H9 (cell line): ENCODE results near the gene FBXO39. TPM values are rescaled to one million over a fixed set of nuclear protein-coding genes. Genes with fewer than 3 reads are reported as not detected.

Experiments used
- DNase-seq: peaks from one replicate; pipeline ENCODE4 v3.0.0-alpha.2; 2017
- H2AFZ ChIP-seq: one replicate; pipeline ENCODE4 v1.6.1; 2013; ENCODE audit warnings: mild to moderate bottlenecking, low read length, control low read depth, moderate library complexity
- H2AK5ac ChIP-seq: 2 replicates; pipeline ENCODE4 v1.6.1; 2013; ENCODE audit warnings: low read length, control low read depth, mixed read lengths; ENCODE audit not compliant: insufficient read length
- H2BK120ac ChIP-seq: one replicate; pipeline ENCODE4 v1.6.1; 2013; ENCODE audit warnings: low read depth, mild to moderate bottlenecking, low read length, control low read depth, inconsistent platforms; ENCODE audit not compliant: poor library complexity, severe bottlenecking
- H2BK12ac ChIP-seq: 2 replicates; pipeline ENCODE4 v1.6.1; 2013; ENCODE audit warnings: low read length, control low read depth, mixed read lengths, low read depth; ENCODE audit not compliant: insufficient read length
- H2BK15ac ChIP-seq: 2 replicates; pipeline ENCODE4 v1.6.1; 2013; ENCODE audit warnings: low read depth, low read length, control low read depth
- H2BK20ac ChIP-seq: one replicate; pipeline ENCODE4 v1.6.1; 2013; ENCODE audit warnings: low read depth, mild to moderate bottlenecking, low read length, control low read depth, inconsistent platforms; ENCODE audit not compliant: poor library complexity, severe bottlenecking
- H2BK5ac ChIP-seq: 2 replicates; pipeline ENCODE4 v1.6.1; 2013; ENCODE audit warnings: low read length, control low read depth, mixed read lengths; ENCODE audit not compliant: insufficient read length
- H3K14ac ChIP-seq: 2 replicates; pipeline ENCODE4 v1.6.1; 2013; ENCODE audit warnings: low read length, control low read depth; ENCODE audit not compliant: insufficient read depth
- H3K18ac ChIP-seq: 2 replicates; pipeline ENCODE4 v1.6.1; 2013; ENCODE audit warnings: low read depth, mild to moderate bottlenecking, mixed read lengths, low read length, control low read depth; ENCODE audit not compliant: insufficient read length
- H3K23ac ChIP-seq: 2 replicates; pipeline ENCODE4 v1.6.1; 2013; ENCODE audit warnings: low read length, control low read depth, mixed read lengths, low read depth; ENCODE audit not compliant: insufficient read length
- H3K23me2 ChIP-seq: 2 replicates; pipeline ENCODE4 v1.6.1; 2013; ENCODE audit warnings: low read depth, mild to moderate bottlenecking, mixed read lengths, low read length, control low read depth; ENCODE audit not compliant: insufficient read length, poor library complexity, severe bottlenecking
- H3K27ac ChIP-seq: 2 replicates; pipeline ENCODE4 v1.5.1; 2013; ENCODE audit warnings: low read length, control low read depth, mixed read lengths, low read depth; ENCODE audit not compliant: insufficient read length
- H3K27me3 ChIP-seq: 2 replicates; pipeline ENCODE4 v1.6.1; 2013; ENCODE audit warnings: low read length, control low read depth, inconsistent platforms; ENCODE audit not compliant: insufficient read depth
- H3K4ac ChIP-seq: 2 replicates; pipeline ENCODE4 v1.6.1; 2013; ENCODE audit warnings: low read depth, mild to moderate bottlenecking, control low read depth, inconsistent platforms, low read length, moderate library complexity
- H3K4me1 ChIP-seq: 2 replicates; pipeline ENCODE4 v1.6.1; 2013; ENCODE audit warnings: low read length, control low read depth, inconsistent platforms; ENCODE audit not compliant: insufficient read depth
- H3K4me2 ChIP-seq: 2 replicates; pipeline ENCODE4 v1.6.1; 2013; ENCODE audit warnings: low read length, control low read depth, mixed read lengths; ENCODE audit not compliant: insufficient read length, insufficient read depth
- H3K56ac ChIP-seq: 2 replicates; pipeline ENCODE4 v1.6.1; 2013; ENCODE audit warnings: low read depth, mild to moderate bottlenecking, mixed read lengths, low read length, control low read depth; ENCODE audit not compliant: insufficient read length
- H3K79me1 ChIP-seq: 2 replicates; pipeline ENCODE4 v1.6.1; 2013; ENCODE audit warnings: low read depth, mild to moderate bottlenecking, moderate library complexity, low read length, control low read depth, inconsistent platforms; ENCODE audit not compliant: insufficient read depth, poor library complexity, severe bottlenecking
- H3K79me2 ChIP-seq: 2 replicates; pipeline ENCODE4 v1.6.1; 2013; ENCODE audit warnings: low read length, control low read depth, inconsistent platforms; ENCODE audit not compliant: insufficient read depth
- H3K9ac ChIP-seq: 2 replicates; pipeline ENCODE4 v1.6.1; 2013; ENCODE audit warnings: low read length, control low read depth, mixed read lengths; ENCODE audit not compliant: insufficient read length; ENCODE audit errors: extremely low read depth
- H3K9me3 ChIP-seq: one replicate; pipeline ENCODE4 v1.6.1; 2013; ENCODE audit warnings: low read depth, low read length, inconsistent platforms; ENCODE audit not compliant: control insufficient read depth
- H3T11ph ChIP-seq: one replicate; pipeline ENCODE4 v1.6.1; 2013; ENCODE audit warnings: mild to moderate bottlenecking, low read length, control low read depth, inconsistent platforms
- H4K20me1 ChIP-seq: one replicate; pipeline ENCODE4 v1.6.1; 2013; ENCODE audit not compliant: control insufficient read depth, insufficient read length, insufficient read depth
- H4K5ac ChIP-seq: 2 replicates; pipeline ENCODE4 v1.6.1; 2013; ENCODE audit warnings: low read depth, mild to moderate bottlenecking, mixed read lengths, low read length, control low read depth; ENCODE audit not compliant: insufficient read length
- H4K8ac ChIP-seq: replicated peaks from 2 replicates; pipeline ENCODE4 v1.6.1; 2013; ENCODE audit warnings: low read length, control low read depth, mixed read lengths, low read depth; ENCODE audit not compliant: insufficient read length
- H4K91ac ChIP-seq: 2 replicates; pipeline ENCODE4 v1.6.1; 2013; ENCODE audit warnings: low read depth, mild to moderate bottlenecking, moderate library complexity, mixed read lengths, low read length, control low read depth; ENCODE audit not compliant: insufficient read length
- H3K27ac Mint-ChIP-seq, 3 experiments: 2 replicates in 2 of 3; 3 replicates in 1 of 3; pipeline ENCODE4 v1.8.0; 2020 to 2021; ENCODE audit warnings: mixed read lengths in 3 of 3, mild to moderate bottlenecking in 1 of 3, moderate library complexity in 1 of 3
- H3K27me3 Mint-ChIP-seq: 2 replicates; pipeline ENCODE4 v1.8.0; 2021; ENCODE audit warnings: low read depth, mild to moderate bottlenecking, moderate library complexity, mixed read lengths
- H3K36me3 Mint-ChIP-seq, 3 experiments: 2 replicates in 2 of 3; 3 replicates in 1 of 3; pipeline ENCODE4 v1.8.0; 2020 to 2021; ENCODE audit warnings: low read depth in 3 of 3, mixed read lengths in 3 of 3; ENCODE audit not compliant: insufficient read depth in 1 of 3
- H3K4me1 Mint-ChIP-seq, 2 experiments: 2 replicates each; pipeline ENCODE4 v1.8.0; 2020; ENCODE audit warnings: mixed read lengths in 2 of 2
- H3K4me3 Mint-ChIP-seq, 2 experiments: 2 replicates in 1 of 2; 3 replicates in 1 of 2; pipeline ENCODE4 v1.8.0; 2020 to 2021; ENCODE audit warnings: mild to moderate bottlenecking in 2 of 2, mixed read lengths in 2 of 2, moderate library complexity in 1 of 2
- H3K9me3 Mint-ChIP-seq, 2 experiments: 2 replicates in 1 of 2; 3 replicates in 1 of 2; pipeline ENCODE4 v1.8.0; 2020; ENCODE audit warnings: mild to moderate bottlenecking in 2 of 2, mixed read lengths in 2 of 2, moderate library complexity in 1 of 2
- CTCF ChIP-seq: fragments of 200-600 bp; sonication (generic); conservative IDR thresholded peaks from 3 replicates; pipeline ENCODE4 v1.8.0; 2021; ENCODE audit warnings: antibody characterized with exemption, mild to moderate bottlenecking
- WGBS: extraction: QIAGEN DNeasy Blood & Tissue Kit; methylation state at CpG from one replicate; pipeline ENCODE4 v1.1.7; 2013; ENCODE audit warnings: missing lambda C conversion rate, low lambda C conversion rate, mixed read lengths; ENCODE audit not compliant: insufficient read length; ENCODE audit errors: extremely low coverage; 5-methylcytosine and 5-hydroxymethylcytosine counted together
- long read RNA-seq: library from polyadenylated mRNA; unstranded; transcript quantifications from one replicate; pipeline ENCODE4 v2.0.0, GENCODE V29; 2020
- total RNA-seq: library from RNA; stranded (reverse); gene quantifications from 2 replicates; pipeline ENCODE4 v1.2.1, GENCODE V29; 2021

FBXO39 gene
- total RNA-seq: not detected in 2 replicates
- long read RNA-seq: 0 reads

DNA sequence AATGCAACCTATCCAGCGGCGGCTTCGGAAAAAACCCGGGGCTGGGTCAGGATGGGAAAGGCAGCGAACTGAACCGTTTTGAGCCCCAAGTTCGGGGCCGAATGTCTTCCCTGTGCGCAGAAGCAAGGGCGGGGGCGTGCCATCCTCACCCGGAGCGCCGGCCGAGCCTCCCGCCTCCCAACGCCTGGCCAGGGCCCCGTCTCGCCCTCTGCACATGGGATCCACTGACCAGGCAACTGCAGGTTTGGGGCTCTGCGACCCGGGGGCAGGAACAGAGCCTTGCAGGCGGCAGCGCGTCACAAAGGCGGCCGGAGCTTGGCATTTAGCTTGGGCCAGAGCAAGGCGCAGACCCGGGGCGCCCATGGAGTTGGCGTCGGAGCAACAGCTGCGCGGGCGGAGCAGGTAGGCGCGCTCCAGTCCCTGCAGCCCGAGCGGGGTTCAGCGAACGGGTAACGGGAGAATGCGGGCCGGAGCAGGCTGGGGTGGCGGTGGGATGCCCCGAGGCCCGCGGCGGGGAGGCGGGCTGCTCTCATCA lies at the start of gene FBXO39:
TSS of gene FBXO39 (plus strand) at position 345 of the 535 bp plus-strand sequence. CDS start 3,654 bp downstream, outside the sequence.
- no peak for TF ChIP-seq CTCF
- Histone ChIP-seq H3K4me2 (peak within 1 kb of the TSS; percentile 50), H3K56ac (no peak within 1 kb of the TSS), H2AK5ac (no peak within 1 kb of the TSS), H3K79me1 (no peaks in the 10 kb centered on the region), H4K8ac (no peak within 1 kb of the TSS), H3K14ac (peak within 1 kb of the TSS; percentile 68; the same call in 1 of the 2 replicates), H3K23ac (no peak within 1 kb of the TSS), H3K4me1 (no peaks in the 10 kb centered on the region), H3K23me2 (peaks cover 6% of the 10 kb centered on the region), H2BK12ac (no peak within 1 kb of the TSS), H3K27ac (no peak within 1 kb of the TSS), H4K91ac (no peak within 1 kb of the TSS), H2BK120ac (no peak within 1 kb of the TSS), H3T11ph (no peak within 1 kb of the TSS), H2BK20ac (no peak within 1 kb of the TSS), H2AFZ (no peak within 1 kb of the TSS), H3K4ac (no peak within 1 kb of the TSS), H3K79me2 (no peaks in the 10 kb centered on the region), H4K5ac (no peak within 1 kb of the TSS), H3K9ac (no peak within 1 kb of the TSS), H2BK5ac (no peak within 1 kb of the TSS), H2BK15ac (no peak within 1 kb of the TSS), H3K18ac (no peak within 1 kb of the TSS), H3K27me3 (peaks cover 5% of the 10 kb centered on the region; the same call in 1 of the 2 replicates), H3K9me3 (no peaks in the 10 kb centered on the region), H4K20me1 (no peaks in the 10 kb centered on the region)
- WGBS: no CpG with 5 or more reads among the region's 49 CpGs
- no peak within 1 kb of the TSS for H3K27ac Mint-ChIP-seq
- no peaks in the 10 kb centered on the region; a peak in 1 of 7 replicates for H3K36me3 Mint-ChIP-seq
- peak; percentile 70 for DNase-seq
- 0 out of 4 replicates have a peak, but pooled peaks cover 0 to 2% of the 10 kb centered on the region in 2 experiments for H3K4me1 Mint-ChIP-seq
- H3K27me3 Mint-ChIP-seq: peaks cover 76% of the 10 kb centered on the region
- H3K9me3 Mint-ChIP-seq: peaks cover 5 to 16% of the 10 kb centered on the region in 2 experiments; a peak in 4 of 5 replicates
- peak within 1 kb of the TSS; percentile 62 to 79 for H3K4me3 Mint-ChIP-seq
